ENCODE measurements around the gene IDH3B. TPM values are rescaled to one million over a fixed set of nuclear protein-coding genes. Genes with fewer than 3 reads are reported as not detected.
A peak's percentile ranks its signal among the peaks of the same experiment; 100 is the strongest.

The IDH3B gene
- total and polyA plus RNA-seq, 2 of the 13 experiments (the other 11 are each of a cell fraction or from before 2014, with no cell fraction given): 215 to 254 TPM

DNA sequence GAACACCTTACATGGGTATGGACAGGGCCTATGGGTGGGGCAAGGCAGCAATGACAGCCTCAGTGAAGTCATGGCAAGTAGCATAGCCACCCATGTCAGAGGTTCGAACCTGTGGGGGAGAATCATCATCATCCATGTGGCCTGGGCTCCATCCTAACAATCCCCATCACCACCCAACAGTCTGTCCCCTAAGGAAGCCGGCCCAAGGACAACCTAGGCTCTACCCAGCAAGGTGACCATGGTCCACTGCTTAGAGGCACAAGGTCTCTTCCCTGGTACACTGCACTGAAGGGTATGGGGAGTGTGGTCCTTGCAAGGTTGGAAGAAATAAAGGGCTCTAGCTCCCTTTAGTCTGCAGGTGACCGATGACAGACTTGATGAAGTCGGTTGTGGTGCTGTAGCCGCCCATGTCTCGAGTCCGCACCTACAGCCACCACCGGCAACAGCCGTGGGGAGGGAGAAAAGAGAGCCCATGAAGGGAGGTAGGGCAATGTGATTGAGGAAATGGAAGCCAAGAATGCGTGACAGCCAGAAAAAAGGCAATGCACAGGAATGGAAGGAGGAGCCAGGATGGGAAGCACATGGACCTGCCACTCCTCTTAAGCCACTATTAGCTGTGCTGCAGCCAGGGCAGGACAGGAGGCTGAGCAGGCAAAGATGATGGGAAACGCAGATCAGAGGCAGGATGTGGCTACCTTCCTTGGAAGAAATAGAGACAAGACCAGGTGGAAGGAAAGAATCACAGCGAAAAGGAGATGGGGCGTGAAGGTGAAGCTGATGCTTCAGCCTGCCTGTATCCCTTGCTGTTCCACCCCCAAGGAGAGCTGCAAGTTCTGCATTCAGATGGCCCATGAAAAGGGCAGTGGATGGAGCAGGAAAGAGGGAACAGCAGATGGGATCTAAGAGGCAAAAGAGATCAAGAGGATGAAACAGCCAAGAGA is 5.3 kb downstream of the IDH3B start (continued):
- TF ChIP-seq, protein P1, sequence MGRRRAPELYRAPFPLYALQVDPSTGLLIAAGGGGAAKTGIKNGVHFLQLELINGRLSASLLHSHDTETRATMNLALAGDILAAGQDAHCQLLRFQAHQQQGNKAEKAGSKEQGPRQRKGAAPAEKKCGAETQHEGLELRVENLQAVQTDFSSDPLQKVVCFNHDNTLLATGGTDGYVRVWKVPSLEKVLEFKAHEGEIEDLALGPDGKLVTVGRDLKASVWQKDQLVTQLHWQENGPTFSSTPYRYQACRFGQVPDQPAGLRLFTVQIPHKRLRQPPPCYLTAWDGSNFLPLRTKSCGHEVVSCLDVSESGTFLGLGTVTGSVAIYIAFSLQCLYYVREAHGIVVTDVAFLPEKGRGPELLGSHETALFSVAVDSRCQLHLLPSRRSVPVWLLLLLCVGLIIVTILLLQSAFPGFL (CRISPR knock-in tag; IDR thresholded peaks at IDR 0.05): no peak
- no peak for TF ChIP-seq MEIS2 (CRISPR knock-in tag; IDR thresholded peaks at IDR 0.05)
- no peak for TF ChIP-seq MEF2D (CRISPR knock-in tag; IDR thresholded peaks at IDR 0.05)
- peak; percentile 61 for TF ChIP-seq RAD21 (CRISPR knock-in tag; IDR thresholded peaks at IDR 0.05)
- TF ChIP-seq FOXA1 (IDR thresholded peaks at IDR 0.05): no peak
- TF ChIP-seq FOXA1 (CRISPR knock-in tag; IDR thresholded peaks at IDR 0.05): no peak
- TF ChIP-seq, protein P2, sequence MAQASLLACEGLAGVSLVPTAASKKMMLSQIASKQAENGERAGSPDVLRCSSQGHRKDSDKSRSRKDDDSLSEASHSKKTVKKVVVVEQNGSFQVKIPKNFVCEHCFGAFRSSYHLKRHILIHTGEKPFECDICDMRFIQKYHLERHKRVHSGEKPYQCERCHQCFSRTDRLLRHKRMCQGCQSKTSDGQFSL (CRISPR knock-in tag; IDR thresholded peaks at IDR 0.05): peak; percentile 71; the same call in 1 of the 2 replicates
- TF ChIP-seq, protein P3, sequence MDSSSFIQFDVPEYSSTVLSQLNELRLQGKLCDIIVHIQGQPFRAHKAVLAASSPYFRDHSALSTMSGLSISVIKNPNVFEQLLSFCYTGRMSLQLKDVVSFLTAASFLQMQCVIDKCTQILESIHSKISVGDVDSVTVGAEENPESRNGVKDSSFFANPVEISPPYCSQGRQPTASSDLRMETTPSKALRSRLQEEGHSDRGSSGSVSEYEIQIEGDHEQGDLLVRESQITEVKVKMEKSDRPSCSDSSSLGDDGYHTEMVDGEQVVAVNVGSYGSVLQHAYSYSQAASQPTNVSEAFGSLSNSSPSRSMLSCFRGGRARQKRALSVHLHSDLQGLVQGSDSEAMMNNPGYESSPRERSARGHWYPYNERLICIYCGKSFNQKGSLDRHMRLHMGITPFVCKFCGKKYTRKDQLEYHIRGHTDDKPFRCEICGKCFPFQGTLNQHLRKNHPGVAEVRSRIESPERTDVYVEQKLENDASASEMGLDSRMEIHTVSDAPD (CRISPR knock-in tag; IDR thresholded peaks at IDR 0.05): no peak
- TF ChIP-seq, protein P4, sequence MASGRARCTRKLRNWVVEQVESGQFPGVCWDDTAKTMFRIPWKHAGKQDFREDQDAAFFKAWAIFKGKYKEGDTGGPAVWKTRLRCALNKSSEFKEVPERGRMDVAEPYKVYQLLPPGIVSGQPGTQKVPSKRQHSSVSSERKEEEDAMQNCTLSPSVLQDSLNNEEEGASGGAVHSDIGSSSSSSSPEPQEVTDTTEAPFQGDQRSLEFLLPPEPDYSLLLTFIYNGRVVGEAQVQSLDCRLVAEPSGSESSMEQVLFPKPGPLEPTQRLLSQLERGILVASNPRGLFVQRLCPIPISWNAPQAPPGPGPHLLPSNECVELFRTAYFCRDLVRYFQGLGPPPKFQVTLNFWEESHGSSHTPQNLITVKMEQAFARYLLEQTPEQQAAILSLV (CRISPR knock-in tag; IDR thresholded peaks at IDR 0.05; ENCODE audit: borderline replicate concordance): 0 out of 2 replicates have a peak, but pooled peaks have one; percentile 19
- TF ChIP-seq AGO2 (optimal IDR thresholded peaks at IDR 0.05; ENCODE audit: low read depth, low read length): peak; percentile 96
- TF ChIP-seq ZMYM4 (CRISPR knock-in tag; IDR thresholded peaks at IDR 0.05): no peak
- TF ChIP-seq, protein P5, sequence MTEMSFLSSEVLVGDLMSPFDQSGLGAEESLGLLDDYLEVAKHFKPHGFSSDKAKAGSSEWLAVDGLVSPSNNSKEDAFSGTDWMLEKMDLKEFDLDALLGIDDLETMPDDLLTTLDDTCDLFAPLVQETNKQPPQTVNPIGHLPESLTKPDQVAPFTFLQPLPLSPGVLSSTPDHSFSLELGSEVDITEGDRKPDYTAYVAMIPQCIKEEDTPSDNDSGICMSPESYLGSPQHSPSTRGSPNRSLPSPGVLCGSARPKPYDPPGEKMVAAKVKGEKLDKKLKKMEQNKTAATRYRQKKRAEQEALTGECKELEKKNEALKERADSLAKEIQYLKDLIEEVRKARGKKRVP (CRISPR knock-in tag; IDR thresholded peaks at IDR 0.05): 0 out of 4 replicates have a peak, but pooled peaks of 1 of the 2 experiments have one; percentile 6
- peak; percentile 99 for TF ChIP-seq ZC3H4 (CRISPR knock-in tag; IDR thresholded peaks at IDR 0.05; ENCODE audit: borderline replicate concordance)
- TF ChIP-seq RBM39 (IDR thresholded peaks at IDR 0.05; ENCODE audit: low read depth, low read length, poor library complexity, severe bottlenecking): peak; percentile 55
- TF ChIP-seq MBD4 (IDR thresholded peaks at IDR 0.05; ENCODE audit: borderline replicate concordance, low read length): 0 out of 2 replicates have a peak, but pooled peaks have one; percentile 20
- no peak for TF ChIP-seq NONO (IDR thresholded peaks at IDR 0.05)
- TF ChIP-seq NONO (CRISPR knock-in tag; conservative IDR thresholded peaks at IDR 0.05): peak; percentile 83
- 0 out of 2 replicates have a peak, but pooled peaks have one; percentile 42 for TF ChIP-seq FOXC1 (CRISPR knock-in tag; IDR thresholded peaks at IDR 0.05; ENCODE audit: borderline replicate concordance)
- TF ChIP-seq, protein P6, sequence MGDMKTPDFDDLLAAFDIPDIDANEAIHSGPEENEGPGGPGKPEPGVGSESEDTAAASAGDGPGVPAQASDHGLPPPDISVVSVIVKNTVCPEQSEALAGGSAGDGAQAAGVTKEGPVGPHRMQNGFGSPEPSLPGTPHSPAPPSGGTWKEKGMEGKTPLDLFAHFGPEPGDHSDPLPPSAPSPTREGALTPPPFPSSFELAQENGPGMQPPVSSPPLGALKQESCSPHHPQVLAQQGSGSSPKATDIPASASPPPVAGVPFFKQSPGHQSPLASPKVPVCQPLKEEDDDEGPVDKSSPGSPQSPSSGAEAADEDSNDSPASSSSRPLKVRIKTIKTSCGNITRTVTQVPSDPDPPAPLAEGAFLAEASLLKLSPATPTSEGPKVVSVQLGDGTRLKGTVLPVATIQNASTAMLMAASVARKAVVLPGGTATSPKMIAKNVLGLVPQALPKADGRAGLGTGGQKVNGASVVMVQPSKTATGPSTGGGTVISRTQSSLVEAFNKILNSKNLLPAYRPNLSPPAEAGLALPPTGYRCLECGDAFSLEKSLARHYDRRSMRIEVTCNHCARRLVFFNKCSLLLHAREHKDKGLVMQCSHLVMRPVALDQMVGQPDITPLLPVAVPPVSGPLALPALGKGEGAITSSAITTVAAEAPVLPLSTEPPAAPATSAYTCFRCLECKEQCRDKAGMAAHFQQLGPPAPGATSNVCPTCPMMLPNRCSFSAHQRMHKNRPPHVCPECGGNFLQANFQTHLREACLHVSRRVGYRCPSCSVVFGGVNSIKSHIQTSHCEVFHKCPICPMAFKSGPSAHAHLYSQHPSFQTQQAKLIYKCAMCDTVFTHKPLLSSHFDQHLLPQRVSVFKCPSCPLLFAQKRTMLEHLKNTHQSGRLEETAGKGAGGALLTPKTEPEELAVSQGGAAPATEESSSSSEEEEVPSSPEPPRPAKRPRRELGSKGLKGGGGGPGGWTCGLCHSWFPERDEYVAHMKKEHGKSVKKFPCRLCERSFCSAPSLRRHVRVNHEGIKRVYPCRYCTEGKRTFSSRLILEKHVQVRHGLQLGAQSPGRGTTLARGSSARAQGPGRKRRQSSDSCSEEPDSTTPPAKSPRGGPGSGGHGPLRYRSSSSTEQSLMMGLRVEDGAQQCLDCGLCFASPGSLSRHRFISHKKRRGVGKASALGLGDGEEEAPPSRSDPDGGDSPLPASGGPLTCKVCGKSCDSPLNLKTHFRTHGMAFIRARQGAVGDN (CRISPR knock-in tag; IDR thresholded peaks at IDR 0.05): peak; percentile 45

Data from HepG2 (cell line).